ENCODE measurements around the gene IRF7. TPM values are rescaled to one million over a fixed set of nuclear protein-coding genes. Genes with fewer than 3 reads are reported as not detected.

Gene IRF7
- total RNA-seq, 1 donor from 2014 or later, result 75.4 TPM

DNA sequence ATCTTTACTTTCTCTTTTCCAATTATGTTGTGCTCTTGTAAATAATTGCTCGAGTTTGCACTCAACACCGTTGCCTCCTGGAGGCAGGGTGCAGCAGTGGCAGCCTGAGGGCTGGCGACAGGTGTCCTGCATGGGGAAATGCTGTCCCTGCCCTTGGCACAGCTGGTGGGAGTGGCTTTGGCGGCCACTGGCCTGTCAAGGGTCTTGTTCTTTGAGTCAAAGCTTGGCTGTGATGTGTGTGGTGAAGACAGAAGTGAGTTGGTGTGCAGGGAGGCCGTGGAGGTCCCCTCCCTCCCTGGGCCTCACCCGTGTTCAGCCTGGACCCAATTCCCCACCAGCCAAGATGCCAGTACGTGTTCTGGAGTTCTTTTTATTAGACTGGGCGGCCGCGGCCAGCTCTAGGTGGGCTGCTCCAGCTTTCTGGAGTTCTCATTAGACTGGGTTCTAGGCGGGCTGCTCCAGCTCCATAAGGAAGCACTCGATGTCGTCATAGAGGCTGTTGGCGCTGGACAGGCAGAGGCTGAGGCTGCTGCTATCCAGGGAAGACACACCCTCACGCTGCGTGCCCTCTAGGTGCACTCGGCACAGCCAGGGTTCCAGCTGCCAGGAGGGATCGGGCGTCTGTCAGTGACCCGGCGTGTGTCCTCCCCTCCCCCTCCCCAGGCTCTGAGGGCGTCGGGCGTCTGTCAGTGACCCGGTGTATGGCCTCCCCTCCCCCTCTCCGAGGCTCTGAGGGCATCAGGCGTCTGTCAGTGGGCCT lies 3.4 kb downstream of the IRF7 start:
- Histone ChIP-seq H3K36me3 (ENCODE audit: insufficient read depth, low read length) (peaks cover 6% of the 10 kb centered on the region), H3K4me1 (ENCODE audit: insufficient read depth, low read length) (peaks cover 11% of the 10 kb centered on the region), H3K79me2 (ENCODE audit: insufficient read depth, low read length) (peaks cover 13% of the 10 kb centered on the region), H3K9ac (ENCODE audit: low read length) (no peak overlapping the region), H3K27me3 (ENCODE audit: insufficient read depth, low read length) (no peaks in the 10 kb centered on the region), H3K9me3 (ENCODE audit: insufficient read depth, low read depth, low read length) (no peaks in the 10 kb centered on the region), H3K4me2 (ENCODE audit: low read length) (no peak overlapping the region), H3K27ac (ENCODE audit: low read depth, low read length) (no peak overlapping the region), H3K4me3 (ENCODE audit: insufficient read depth, low read depth, low read length) (no peak overlapping the region), H4K20me1 (ENCODE audit: insufficient read depth, low read length) (peaks cover 64% of the 10 kb centered on the region), H2AFZ (ENCODE audit: low read depth, low read length) (no peak overlapping the region)
- TF ChIP-seq, protein P1, sequence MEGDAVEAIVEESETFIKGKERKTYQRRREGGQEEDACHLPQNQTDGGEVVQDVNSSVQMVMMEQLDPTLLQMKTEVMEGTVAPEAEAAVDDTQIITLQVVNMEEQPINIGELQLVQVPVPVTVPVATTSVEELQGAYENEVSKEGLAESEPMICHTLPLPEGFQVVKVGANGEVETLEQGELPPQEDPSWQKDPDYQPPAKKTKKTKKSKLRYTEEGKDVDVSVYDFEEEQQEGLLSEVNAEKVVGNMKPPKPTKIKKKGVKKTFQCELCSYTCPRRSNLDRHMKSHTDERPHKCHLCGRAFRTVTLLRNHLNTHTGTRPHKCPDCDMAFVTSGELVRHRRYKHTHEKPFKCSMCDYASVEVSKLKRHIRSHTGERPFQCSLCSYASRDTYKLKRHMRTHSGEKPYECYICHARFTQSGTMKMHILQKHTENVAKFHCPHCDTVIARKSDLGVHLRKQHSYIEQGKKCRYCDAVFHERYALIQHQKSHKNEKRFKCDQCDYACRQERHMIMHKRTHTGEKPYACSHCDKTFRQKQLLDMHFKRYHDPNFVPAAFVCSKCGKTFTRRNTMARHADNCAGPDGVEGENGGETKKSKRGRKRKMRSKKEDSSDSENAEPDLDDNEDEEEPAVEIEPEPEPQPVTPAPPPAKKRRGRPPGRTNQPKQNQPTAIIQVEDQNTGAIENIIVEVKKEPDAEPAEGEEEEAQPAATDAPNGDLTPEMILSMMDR (IDR thresholded peaks at IDR 0.05; ENCODE audit: insufficient read depth, low read depth, low read length), result no peak
- TF ChIP-seq EZH2 (IDR thresholded peaks at IDR 0.05; ENCODE audit: insufficient read depth, low read length), result no peak
- H3K4me3 Mint-ChIP-seq (ENCODE audit: unreplicated experiment), result peak overlapping the region; percentile 71
- no peaks in the 10 kb centered on the region for H3K9me3 Mint-ChIP-seq (ENCODE audit: unreplicated experiment)
- DNase-seq (ENCODE audit: low read depth), result no peak
- no peaks in the 10 kb centered on the region for H3K27me3 Mint-ChIP-seq (ENCODE audit: low read depth, unreplicated experiment)
- H3K27ac Mint-ChIP-seq (ENCODE audit: unreplicated experiment), result peak overlapping the region; percentile 75
- FAIRE-seq, result no peak
- H3K36me3 Mint-ChIP-seq (ENCODE audit: low read depth, unreplicated experiment), result peaks cover 16% of the 10 kb centered on the region
- peaks cover 5% of the 10 kb centered on the region for H3K4me1 Mint-ChIP-seq (ENCODE audit: low read depth, unreplicated experiment)

- Mint-ChIP-seq H3K4me3 (ENCODE audit: unreplicated experiment) (no peak overlapping the region), H3K27ac (ENCODE audit: unreplicated experiment) (peak overlapping the region; percentile 34), H3K4me1 (ENCODE audit: low read depth, unreplicated experiment) (peaks cover 5% of the 10 kb centered on the region), H3K27me3 (ENCODE audit: low read depth, unreplicated experiment) (no peaks in the 10 kb centered on the region), H3K9me3 (ENCODE audit: unreplicated experiment) (no peaks in the 10 kb centered on the region), H3K36me3 (ENCODE audit: low read depth, unreplicated experiment) (peaks cover 19% of the 10 kb centered on the region)
- no peak overlapping the region for H3K27ac ChIP-seq (ENCODE audit: low read depth, low read length)
- no peaks in the 10 kb centered on the region for H3K27me3 ChIP-seq (ENCODE audit: insufficient read depth, low read length)
- H4K20me1 ChIP-seq (ENCODE audit: insufficient read depth, low read length), result peaks cover 70% of the 10 kb centered on the region
- no peak for DNase-seq (ENCODE audit: low read depth)
- H3K4me1 ChIP-seq (ENCODE audit: insufficient read depth, low read length), result peaks cover 11% of the 10 kb centered on the region
- H3K36me3 ChIP-seq (ENCODE audit: insufficient read depth, low read length), result peaks cover 15% of the 10 kb centered on the region
- TF ChIP-seq EZH2 (IDR thresholded peaks at IDR 0.05; ENCODE audit: insufficient read depth, low read length), result no peak
- TF ChIP-seq, protein P1 (IDR thresholded peaks at IDR 0.05; ENCODE audit: insufficient read depth, low read depth, low read length), result no peak
- H3K4me3 ChIP-seq (ENCODE audit: insufficient read depth, low read depth, low read length), result no peak overlapping the region
- no peaks in the 10 kb centered on the region for H3K9me3 ChIP-seq (ENCODE audit: insufficient read depth, low read depth, low read length)
- H3K9ac ChIP-seq (ENCODE audit: low read length), result no peak overlapping the region
- no peak overlapping the region for H2AFZ ChIP-seq (ENCODE audit: low read depth, low read length)
- no peak for FAIRE-seq
- no peak overlapping the region for H3K4me2 ChIP-seq (ENCODE audit: low read length)
- peaks cover 13% of the 10 kb centered on the region for H3K79me2 ChIP-seq (ENCODE audit: insufficient read depth, low read length)
Observed at GRCh38 chr11:611001-611996, 4.5 kb downstream of the IRF7 start.

Data from astrocyte (in vitro differentiated cells and primary cell).